Gastroesophageal sphincter (tissue), 4 donors: ENCODE data around the gene ATP12A. TPM values are rescaled to one million over a fixed set of nuclear protein-coding genes. Genes with fewer than 3 reads are reported as not detected.

Source experiments
- ATAC-seq: fragments of 150-250 bp; one replicate; pipeline ENCODE4 v1.9.1; 2016; ENCODE audit warnings: mild to moderate bottlenecking, moderate library complexity
- H3K27ac ChIP-seq, 4 donors: fragments of 200-600 bp; sonication (generic) in 3 of 4; 1 replicate in 3 of 4; 2 replicates in 1 of 4; pipeline ENCODE4 v1.5.1; 2016 to 2019
- H3K27me3 ChIP-seq: fragments of 200-600 bp; sonication (generic); one replicate; pipeline ENCODE4 v1.5.1; 2019
- H3K36me3 ChIP-seq, 2 donors: fragments of 200-600 bp; sonication (generic); one replicate each; pipeline ENCODE4 v1.5.1; 2019; ENCODE audit warnings: control low read depth in 1 of 2
- H3K4me1 ChIP-seq, 3 donors: fragments of 200-600 bp; sonication (generic); 1 replicate in 2 of 3; 2 replicates in 1 of 3; pipeline ENCODE4 v1.5.1; 2016 to 2019; ENCODE audit warnings: control low read depth in 2 of 3
- H3K4me3 ChIP-seq, 2 donors: fragments of 200-600 bp; sonication (generic); one replicate each; pipeline ENCODE4 v1.5.1; 2019; ENCODE audit warnings: mild to moderate bottlenecking in 1 of 2, moderate library complexity in 1 of 2
- H3K9me3 ChIP-seq, 3 donors: fragments of 200-600 bp; sonication (generic); one replicate each; pipeline ENCODE4 v1.5.1; 2017 to 2019; ENCODE audit warnings: control low read depth in 2 of 3
- CTCF ChIP-seq, 4 experiments: fragments of 200-600 bp in 2 of 4; fragments of 450-650 bp in 2 of 4; sonication (generic) in 1 of 4; IDR thresholded peaks; one replicate each; pipeline ENCODE4 v1.5.1; 2017 to 2019; ENCODE audit warnings: antibody characterized with exemption in 4 of 4, mild to moderate bottlenecking in 2 of 4, moderate library complexity in 2 of 4
- EP300 ChIP-seq: sonication (generic); formaldehyde crosslinking; IDR thresholded peaks from one replicate; pipeline ENCODE4 v1.6.1; 2017; ENCODE audit warnings: antibody characterized with exemption, mild to moderate bottlenecking
- POLR2A ChIP-seq, 2 donors: fragments of 450-650 bp; IDR thresholded peaks; one replicate each; pipeline ENCODE4 v1.6.1; 2017; ENCODE audit warnings: antibody characterized with exemption in 2 of 2, mild to moderate bottlenecking in 2 of 2, moderate library complexity in 1 of 2
- POLR2AphosphoS5 ChIP-seq: sonication (generic); formaldehyde crosslinking; IDR thresholded peaks from one replicate; pipeline ENCODE4 v1.6.1; 2017; ENCODE audit warnings: antibody characterized with exemption
- WGBS, 2 donors: methylation state at CpG; one replicate each; pipeline ENCODE4 v1.1.5; 2018; ENCODE audit warnings: low coverage in 1 of 2; 5-methylcytosine and 5-hydroxymethylcytosine counted together
- total RNA-seq, 4 donors: library from RNA; depleted of rRNA; stranded (reverse); fragments of >200 nt; gene quantifications; one replicate each; pipeline ENCODE4 v1.1.0, GENCODE V29; 2016

Gene ATP12A
- total RNA-seq, 4 donors from 2014 or later: 0.22 TPM; not detected in 3

- no peaks in the 10 kb centered on the region for H3K9me3 ChIP-seq
- H3K27ac ChIP-seq: no peak overlapping the region
- H3K4me3 ChIP-seq: no peak overlapping the region
- TF ChIP-seq CTCF (IDR thresholded peaks at IDR 0.05) (no peak), EP300 (no peak), POLR2A (IDR thresholded peaks at IDR 0.05) (no peak), POLR2AphosphoS5 (no peak)
- 37 to 40% methylated on average over 7 of the region's 7 CpGs for WGBS, 2 donors
- H3K4me1 ChIP-seq: peaks cover 0 to 12% (median 0%) of the 10 kb centered on the region in 3 donors
- ATAC-seq: no peak
- H3K36me3 ChIP-seq: no peaks in the 10 kb centered on the region
- peaks cover 9% of the 10 kb centered on the region for H3K27me3 ChIP-seq
Observed at GRCh38 chr13:24716446-24716845, 36.2 kb downstream of the ATP12A start.

- Histone ChIP-seq H3K27ac (no peak overlapping the region), H3K36me3 (no peaks in the 10 kb centered on the region), H3K4me1 (peaks cover 0 to 12% (median 0%) of the 10 kb centered on the region in 3 donors), H3K27me3 (peaks cover 9% of the 10 kb centered on the region), H3K9me3 (no peaks in the 10 kb centered on the region), H3K4me3 (no peak overlapping the region)
- 48 to 90% methylated on average over 2 to 3 of the region's 4 CpGs for WGBS, 2 donors
- TF ChIP-seq EP300 (no peak), POLR2A (IDR thresholded peaks at IDR 0.05) (no peak), POLR2AphosphoS5 (no peak), CTCF (IDR thresholded peaks at IDR 0.05) (no peak)
- ATAC-seq: no peak
Observed at GRCh38 chr13:24717217-24717616, 37.0 kb downstream of the ATP12A start.

- Histone ChIP-seq H3K4me3 (no peak overlapping the region), H3K27me3 (peaks cover 9% of the 10 kb centered on the region), H3K36me3 (no peaks in the 10 kb centered on the region), H3K27ac (no peak overlapping the region), H3K4me1 (peaks cover 0 to 2% (median 0%) of the 10 kb centered on the region in 3 donors), H3K9me3 (no peaks in the 10 kb centered on the region)
- 79 to 89% methylated on average over 20 to 27 of the region's 40 CpGs for WGBS, 2 donors
- ATAC-seq: no peak
- TF ChIP-seq POLR2AphosphoS5: no peak
- TF ChIP-seq EP300: no peak
- no peak for TF ChIP-seq POLR2A (IDR thresholded peaks at IDR 0.05)
- TF ChIP-seq CTCF (IDR thresholded peaks at IDR 0.05): no peak
Observed at GRCh38 chr13:24718192-24718965, 38.2 kb downstream of the ATP12A start.

DNA sequence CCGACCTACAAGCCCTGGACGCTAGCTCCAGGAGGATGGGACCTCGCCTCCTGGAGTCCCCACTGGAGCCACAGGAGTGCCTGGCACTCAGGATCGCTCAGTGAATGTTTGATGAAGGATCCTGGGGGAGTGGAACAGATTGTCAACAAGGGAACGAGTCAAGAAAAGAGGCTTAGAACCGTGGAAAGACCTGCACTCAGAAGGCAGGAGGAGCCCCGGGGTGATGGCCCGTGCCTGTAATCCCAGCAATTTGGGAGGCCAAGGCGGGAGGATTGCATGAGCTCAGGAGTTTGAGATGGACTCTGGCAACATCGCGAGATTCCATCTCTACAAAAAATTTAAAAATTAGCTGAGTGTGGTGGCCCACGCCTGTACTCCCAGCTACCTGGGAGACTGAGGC, 38.9 kb downstream of the ATP12A start:
- TF ChIP-seq POLR2A (IDR thresholded peaks at IDR 0.05): no peak
- no peak for TF ChIP-seq EP300
- no peak for TF ChIP-seq POLR2AphosphoS5
- TF ChIP-seq CTCF (IDR thresholded peaks at IDR 0.05): no peak
- no peak for ATAC-seq
- Histone ChIP-seq H3K4me1 (no peaks in the 10 kb centered on the region), H3K36me3 (no peaks in the 10 kb centered on the region), H3K27me3 (peaks cover 9% of the 10 kb centered on the region), H3K4me3 (no peak overlapping the region), H3K9me3 (no peaks in the 10 kb centered on the region), H3K27ac (no peak overlapping the region)
- WGBS, 2 donors: 86% methylated on average over 11 of the region's 12 CpGs; no CpG with 5 or more reads in 1 of the 2 donors

DNA sequence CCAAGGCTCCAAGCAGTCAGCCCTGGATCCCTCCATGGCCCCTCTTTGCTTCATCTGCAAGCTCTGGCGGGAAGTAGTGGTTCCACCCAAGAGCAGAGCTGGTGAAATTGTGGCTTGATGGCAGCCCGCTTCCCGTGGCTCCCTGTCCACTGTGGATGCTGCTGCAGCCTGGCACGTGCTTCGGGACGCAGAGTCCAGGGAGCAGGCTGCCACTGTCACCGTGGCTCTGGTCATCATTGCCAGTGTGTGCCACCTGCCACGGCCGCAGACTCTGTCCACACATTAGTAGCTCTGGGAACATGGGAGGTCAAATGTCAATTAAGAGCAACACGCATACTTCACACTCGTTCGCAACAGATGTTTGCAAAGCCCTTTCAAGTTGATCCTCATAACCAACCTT, 43.0 kb downstream of the ATP12A start:
- no peak for ATAC-seq
- 84% methylated on average over 4 of the region's 12 CpGs for WGBS, 2 donors
- H3K4me3 ChIP-seq: no peak overlapping the region

More for the DNA sequence above, 43.0 kb downstream of the ATP12A start:
- Histone ChIP-seq H3K9me3 (no peaks in the 10 kb centered on the region), H3K27ac (no peak overlapping the region), H3K27me3 (peaks cover 18% of the 10 kb centered on the region), H3K4me1 (no peaks in the 10 kb centered on the region), H3K36me3 (no peaks in the 10 kb centered on the region)
- TF ChIP-seq POLR2AphosphoS5: no peak
- no peak for TF ChIP-seq EP300
- no peak for TF ChIP-seq POLR2A (IDR thresholded peaks at IDR 0.05)
- no peak for TF ChIP-seq CTCF (IDR thresholded peaks at IDR 0.05)
